ENCODE data around the gene HSD17B2.

DNA sequence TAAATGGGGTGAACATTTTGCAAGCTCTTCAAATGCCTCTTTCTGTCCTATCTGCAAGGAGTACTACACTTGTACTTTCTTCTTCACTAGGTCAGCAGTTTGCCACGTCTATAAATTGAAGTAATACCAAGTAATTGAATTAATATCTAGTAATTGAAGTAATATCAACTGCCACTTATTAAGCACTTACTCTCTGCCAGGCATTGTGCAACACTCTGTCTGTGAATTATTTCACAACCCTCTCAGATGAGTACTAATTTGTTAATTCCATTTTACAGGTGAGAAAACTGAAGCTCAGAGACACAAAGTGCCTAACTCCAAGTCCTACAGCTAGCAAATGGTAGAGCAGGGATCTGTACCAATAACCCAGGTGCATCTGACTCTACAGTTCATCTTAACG lies 27.9 kb upstream of the HSD17B2 start:
- TF ChIP-seq, protein P1, sequence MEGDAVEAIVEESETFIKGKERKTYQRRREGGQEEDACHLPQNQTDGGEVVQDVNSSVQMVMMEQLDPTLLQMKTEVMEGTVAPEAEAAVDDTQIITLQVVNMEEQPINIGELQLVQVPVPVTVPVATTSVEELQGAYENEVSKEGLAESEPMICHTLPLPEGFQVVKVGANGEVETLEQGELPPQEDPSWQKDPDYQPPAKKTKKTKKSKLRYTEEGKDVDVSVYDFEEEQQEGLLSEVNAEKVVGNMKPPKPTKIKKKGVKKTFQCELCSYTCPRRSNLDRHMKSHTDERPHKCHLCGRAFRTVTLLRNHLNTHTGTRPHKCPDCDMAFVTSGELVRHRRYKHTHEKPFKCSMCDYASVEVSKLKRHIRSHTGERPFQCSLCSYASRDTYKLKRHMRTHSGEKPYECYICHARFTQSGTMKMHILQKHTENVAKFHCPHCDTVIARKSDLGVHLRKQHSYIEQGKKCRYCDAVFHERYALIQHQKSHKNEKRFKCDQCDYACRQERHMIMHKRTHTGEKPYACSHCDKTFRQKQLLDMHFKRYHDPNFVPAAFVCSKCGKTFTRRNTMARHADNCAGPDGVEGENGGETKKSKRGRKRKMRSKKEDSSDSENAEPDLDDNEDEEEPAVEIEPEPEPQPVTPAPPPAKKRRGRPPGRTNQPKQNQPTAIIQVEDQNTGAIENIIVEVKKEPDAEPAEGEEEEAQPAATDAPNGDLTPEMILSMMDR (IDR thresholded peaks at IDR 0.05) = no peak
- no peak for TF ChIP-seq POLR2AphosphoS5 (IDR thresholded peaks at IDR 0.05)

Measured in esophagus muscularis mucosa (tissue), 3 donors.